Gastroesophageal sphincter (tissue), 4 donors: ENCODE data around the gene DHH. TPM values are rescaled to one million over a fixed set of nuclear protein-coding genes. Genes with fewer than 3 reads are reported as not detected.

Experiments used
- ATAC-seq: fragments of 150-250 bp; one replicate; pipeline ENCODE4 v1.9.1; 2016; ENCODE audit warnings: mild to moderate bottlenecking, moderate library complexity
- H3K27ac ChIP-seq, 4 donors: fragments of 200-600 bp; sonication (generic) in 3 of 4; 1 replicate in 3 of 4; 2 replicates in 1 of 4; pipeline ENCODE4 v1.5.1; 2016 to 2019
- H3K27me3 ChIP-seq: fragments of 200-600 bp; sonication (generic); one replicate; pipeline ENCODE4 v1.5.1; 2019
- H3K36me3 ChIP-seq, 2 donors: fragments of 200-600 bp; sonication (generic); one replicate each; pipeline ENCODE4 v1.5.1; 2019; ENCODE audit warnings: control low read depth in 1 of 2
- H3K4me1 ChIP-seq, 3 donors: fragments of 200-600 bp; sonication (generic); 1 replicate in 2 of 3; 2 replicates in 1 of 3; pipeline ENCODE4 v1.5.1; 2016 to 2019; ENCODE audit warnings: control low read depth in 2 of 3
- H3K4me3 ChIP-seq, 2 donors: fragments of 200-600 bp; sonication (generic); one replicate each; pipeline ENCODE4 v1.5.1; 2019; ENCODE audit warnings: mild to moderate bottlenecking in 1 of 2, moderate library complexity in 1 of 2
- H3K9me3 ChIP-seq, 3 donors: fragments of 200-600 bp; sonication (generic); one replicate each; pipeline ENCODE4 v1.5.1; 2017 to 2019; ENCODE audit warnings: control low read depth in 2 of 3
- CTCF ChIP-seq, 4 experiments: fragments of 200-600 bp in 2 of 4; fragments of 450-650 bp in 2 of 4; sonication (generic) in 1 of 4; IDR thresholded peaks; one replicate each; pipeline ENCODE4 v1.5.1; 2017 to 2019; ENCODE audit warnings: antibody characterized with exemption in 4 of 4, mild to moderate bottlenecking in 2 of 4, moderate library complexity in 2 of 4
- EP300 ChIP-seq: sonication (generic); formaldehyde crosslinking; IDR thresholded peaks from one replicate; pipeline ENCODE4 v1.6.1; 2017; ENCODE audit warnings: antibody characterized with exemption, mild to moderate bottlenecking
- POLR2A ChIP-seq, 2 donors: fragments of 450-650 bp; IDR thresholded peaks; one replicate each; pipeline ENCODE4 v1.6.1; 2017; ENCODE audit warnings: antibody characterized with exemption in 2 of 2, mild to moderate bottlenecking in 2 of 2, moderate library complexity in 1 of 2
- POLR2AphosphoS5 ChIP-seq: sonication (generic); formaldehyde crosslinking; IDR thresholded peaks from one replicate; pipeline ENCODE4 v1.6.1; 2017; ENCODE audit warnings: antibody characterized with exemption
- WGBS, 2 donors: methylation state at CpG; one replicate each; pipeline ENCODE4 v1.1.5; 2018; ENCODE audit warnings: low coverage in 1 of 2; 5-methylcytosine and 5-hydroxymethylcytosine counted together
- total RNA-seq, 4 donors: library from RNA; depleted of rRNA; stranded (reverse); fragments of >200 nt; gene quantifications; one replicate each; pipeline ENCODE4 v1.1.0, GENCODE V29; 2016

Gene DHH
- total RNA-seq, 4 donors from 2014 or later, result 0.54 to 1.2 (median 0.85) TPM

GRCh38 chr12:49133590-49133989, 39.0 kb upstream of the DHH start:
- H3K4me3 ChIP-seq, result peak overlapping the region in 1 of 2 donors; percentile 100

GRCh38 chr12:49133014-49133413, 38.4 kb upstream of the DHH start:
- TF ChIP-seq EP300, result no peak
- no peak for TF ChIP-seq CTCF (IDR thresholded peaks at IDR 0.05)
- no peak for TF ChIP-seq POLR2A (IDR thresholded peaks at IDR 0.05)
- no peak for TF ChIP-seq POLR2AphosphoS5
- Histone ChIP-seq H3K4me3 (peak overlapping the region in 1 of 2 donors; percentile 100), H3K27ac (peak overlapping the region in 3 of 4 donors; percentile 97 to 100 (median 99)), H3K36me3 (peaks cover 0 to 21% of the 10 kb centered on the region in 2 donors), H3K27me3 (no peaks in the 10 kb centered on the region), H3K9me3 (no peaks in the 10 kb centered on the region), H3K4me1 (peaks cover 0 to 43% (median 18%) of the 10 kb centered on the region in 3 donors)
- WGBS, 2 donors, result 27 to 66% methylated on average over 3 to 5 of the region's 5 CpGs
- ATAC-seq, result no peak

More at GRCh38 chr12:49133590-49133989, 39.0 kb upstream of the DHH start:
- H3K27ac ChIP-seq, result peak overlapping the region in 2 of 4 donors; percentile 99 to 100
- no peak for ATAC-seq
- 70 to 85% methylated on average over 2 to 9 of the region's 10 CpGs for WGBS, 2 donors
- H3K4me1 ChIP-seq, result peaks cover 0 to 43% (median 18%) of the 10 kb centered on the region in 3 donors
- H3K27me3 ChIP-seq, result no peaks in the 10 kb centered on the region
- H3K36me3 ChIP-seq, result peaks cover 0 to 17% of the 10 kb centered on the region in 2 donors
- TF ChIP-seq CTCF (IDR thresholded peaks at IDR 0.05), result no peak
- no peak for TF ChIP-seq EP300
- TF ChIP-seq POLR2A (IDR thresholded peaks at IDR 0.05), result no peak
- no peak for TF ChIP-seq POLR2AphosphoS5
- H3K9me3 ChIP-seq, result no peaks in the 10 kb centered on the region

- H3K27ac ChIP-seq, result peak overlapping the region; percentile 60 to 100 (median 98)
- peak overlapping the region; percentile 97 to 100 for H3K4me3 ChIP-seq
- WGBS, 2 donors, result 8 to 21% methylated on average over 9 of the region's 9 CpGs
- no peak for ATAC-seq
- no peaks in the 10 kb centered on the region for H3K27me3 ChIP-seq
- H3K36me3 ChIP-seq, result peaks cover 0 to 28% of the 10 kb centered on the region in 2 donors
- peaks cover 0 to 43% (median 18%) of the 10 kb centered on the region in 3 donors for H3K4me1 ChIP-seq
- no peak for TF ChIP-seq POLR2A (IDR thresholded peaks at IDR 0.05)
- TF ChIP-seq CTCF (IDR thresholded peaks at IDR 0.05), result no peak
- no peak for TF ChIP-seq EP300
- no peak for TF ChIP-seq POLR2AphosphoS5
- H3K9me3 ChIP-seq, result no peaks in the 10 kb centered on the region
Observed at GRCh38 chr12:49131894-49132461, 37.4 kb upstream of the DHH start.

- TF ChIP-seq POLR2A (IDR thresholded peaks at IDR 0.05) (peak; percentile 97 to 98), POLR2AphosphoS5 (peak; percentile 99), EP300 (no peak)
- Histone ChIP-seq H3K27me3 (no peaks in the 10 kb centered on the region), H3K4me1 (peaks cover 0 to 43% (median 18%) of the 10 kb centered on the region in 3 donors), H3K9me3 (no peaks in the 10 kb centered on the region), H3K27ac (peak within 1 kb of the TSS; percentile 97 to 100 (median 100)), H3K36me3 (peaks cover 0 to 33% of the 10 kb centered on the region in 2 donors), H3K4me3 (peak within 1 kb of the TSS; percentile 97 to 100)
- WGBS, 2 donors, result 0 to 3% methylated on average over 5 to 8 of the region's 79 CpGs
- ATAC-seq, result peak; percentile 92
Observed at GRCh38 chr12:49131051-49131893, 36.7 kb upstream of the DHH start, which contains the start of gene TUBA1B. Gene TUBA1B, minus strand, starts transcription at chr12:49131395. Its CDS starts 95 bp downstream, at chr12:49131300.
